ENCODE data around the gene PTPRN2. TPM values are rescaled to one million over a fixed set of nuclear protein-coding genes. Genes with fewer than 3 reads are reported as not detected.
"Not testable (repeated sequence)": the region's sequence is repeated elsewhere in the genome, so short reads cannot be mapped to it uniquely, and the experiment has no call there.

PTPRN2 gene
- polyA plus RNA-seq, 4 donors = 7.3 to 11.4 (median 8.0) TPM

- no peak for DNase-seq (ENCODE audit: low read depth in 4 of 4, low spot score in 2 of 4)
These were observed 1072.9 kb downstream of the PTPRN2 start for GRCh38 chr7:157514746-157515145.

- DNase-seq (ENCODE audit: low read depth in 4 of 4, low spot score in 2 of 4) = no peak
These were observed 1073.3 kb downstream of the PTPRN2 start for GRCh38 chr7:157514306-157514705.

- no peak for DNase-seq (ENCODE audit: low read depth in 4 of 4, low spot score in 2 of 4)
These were observed 1073.9 kb downstream of the PTPRN2 start for GRCh38 chr7:157513682-157514081.

- DNase-seq (ENCODE audit: low read depth in 4 of 4, low spot score in 2 of 4) = no peak
These were observed 1074.4 kb downstream of the PTPRN2 start for GRCh38 chr7:157513162-157513621.

GRCh38 chr7:157509226-157509625 lies 1078.4 kb downstream of the PTPRN2 start:
- DNase-seq (ENCODE audit: low read depth in 4 of 4, low spot score in 2 of 4) = no peak

GRCh38 chr7:157508477-157508881 lies 1079.1 kb downstream of the PTPRN2 start:
- no peak for DNase-seq (ENCODE audit: low read depth in 4 of 4, low spot score in 2 of 4)

GRCh38 chr7:157507987-157508386 lies 1079.6 kb downstream of the PTPRN2 start:
- DNase-seq (ENCODE audit: low read depth in 4 of 4, low spot score in 2 of 4) = no peak

GRCh38 chr7:157506268-157506667 lies 1081.4 kb downstream of the PTPRN2 start:
- no peak for DNase-seq (ENCODE audit: low read depth in 4 of 4, low spot score in 2 of 4)

- DNase-seq (ENCODE audit: low read depth in 4 of 4, low spot score in 2 of 4) = no peak
These were observed 1082.0 kb downstream of the PTPRN2 start for GRCh38 chr7:157505646-157506045.

- DNase-seq (ENCODE audit: low read depth in 4 of 4, low spot score in 2 of 4) = no peak
These were observed 1084.4 kb downstream of the PTPRN2 start for GRCh38 chr7:157503229-157503628.

GRCh38 chr7:157502701-157503111 lies 1084.9 kb downstream of the PTPRN2 start:
- DNase-seq (ENCODE audit: low read depth in 4 of 4, low spot score in 2 of 4) = no peak

GRCh38 chr7:157501581-157501980 lies 1086.0 kb downstream of the PTPRN2 start:
- DNase-seq (ENCODE audit: low read depth in 4 of 4, low spot score in 2 of 4) = no peak

GRCh38 chr7:157500989-157501540 lies 1086.6 kb downstream of the PTPRN2 start:
- DNase-seq (ENCODE audit: low read depth in 4 of 4, low spot score in 2 of 4) = not testable (repeated sequence)

- no peak for DNase-seq (ENCODE audit: low read depth in 4 of 4, low spot score in 2 of 4)
These were observed 1087.3 kb downstream of the PTPRN2 start for GRCh38 chr7:157500171-157500960.

- no peak for DNase-seq (ENCODE audit: low read depth in 4 of 4, low spot score in 2 of 4)
These were observed 1087.8 kb downstream of the PTPRN2 start for GRCh38 chr7:157499835-157500153.

- no peak for DNase-seq (ENCODE audit: low read depth in 4 of 4, low spot score in 2 of 4)
These were observed 1088.3 kb downstream of the PTPRN2 start for GRCh38 chr7:157499121-157499834.

GRCh38 chr7:157498657-157499056 lies 1089.0 kb downstream of the PTPRN2 start:
- no peak for DNase-seq (ENCODE audit: low read depth in 4 of 4, low spot score in 2 of 4)

- no peak for DNase-seq (ENCODE audit: low read depth in 4 of 4, low spot score in 2 of 4)
These were observed 1089.6 kb downstream of the PTPRN2 start for GRCh38 chr7:157497744-157498651.

- no peak for DNase-seq (ENCODE audit: low read depth in 4 of 4, low spot score in 2 of 4)
These were observed 1090.3 kb downstream of the PTPRN2 start for GRCh38 chr7:157497367-157497743.

- DNase-seq (ENCODE audit: low read depth in 4 of 4, low spot score in 2 of 4) = no peak
These were observed 1091.0 kb downstream of the PTPRN2 start for GRCh38 chr7:157496416-157497275.

Measured in left renal cortex interstitium (tissue), 4 donors.